Neural cell (in vitro differentiated cells): Measurements from ENCODE around the gene SNAPC2.

Experiments
- RAD21 ChIP-seq: fragments of 450-650 bp; conservative IDR thresholded peaks from 2 replicates; pipeline ENCODE4 v1.6.1; 2014; ENCODE audit warnings: antibody characterized with exemption, mild to moderate bottlenecking, moderate library complexity
- REST ChIP-seq: IDR thresholded peaks from 2 replicates; pipeline ENCODE4 v1.6.1; 2012; ENCODE audit warnings: borderline replicate concordance
- SMC3 ChIP-seq: fragments of 450-650 bp; conservative IDR thresholded peaks from 2 replicates; pipeline ENCODE4 v1.6.1; 2014; ENCODE audit warnings: antibody characterized with exemption, mild to moderate bottlenecking, moderate library complexity; ENCODE audit not compliant: poor library complexity
- TAF1 ChIP-seq: IDR thresholded peaks from 2 replicates; pipeline ENCODE4 v1.6.1; 2012; ENCODE audit warnings: low read depth
- TF ChIP-seq, protein P1 (sequence below): fragments of 450-650 bp; IDR thresholded peaks from 2 replicates; pipeline ENCODE4 v1.5.1; 2014; ENCODE audit warnings: antibody characterized with exemption, mild to moderate bottlenecking, moderate library complexity; ENCODE audit not compliant: poor library complexity, severe bottlenecking

GRCh38 chr19:7872306-7873204, 47.6 kb upstream of the SNAPC2 start:
- TF ChIP-seq, protein P1, sequence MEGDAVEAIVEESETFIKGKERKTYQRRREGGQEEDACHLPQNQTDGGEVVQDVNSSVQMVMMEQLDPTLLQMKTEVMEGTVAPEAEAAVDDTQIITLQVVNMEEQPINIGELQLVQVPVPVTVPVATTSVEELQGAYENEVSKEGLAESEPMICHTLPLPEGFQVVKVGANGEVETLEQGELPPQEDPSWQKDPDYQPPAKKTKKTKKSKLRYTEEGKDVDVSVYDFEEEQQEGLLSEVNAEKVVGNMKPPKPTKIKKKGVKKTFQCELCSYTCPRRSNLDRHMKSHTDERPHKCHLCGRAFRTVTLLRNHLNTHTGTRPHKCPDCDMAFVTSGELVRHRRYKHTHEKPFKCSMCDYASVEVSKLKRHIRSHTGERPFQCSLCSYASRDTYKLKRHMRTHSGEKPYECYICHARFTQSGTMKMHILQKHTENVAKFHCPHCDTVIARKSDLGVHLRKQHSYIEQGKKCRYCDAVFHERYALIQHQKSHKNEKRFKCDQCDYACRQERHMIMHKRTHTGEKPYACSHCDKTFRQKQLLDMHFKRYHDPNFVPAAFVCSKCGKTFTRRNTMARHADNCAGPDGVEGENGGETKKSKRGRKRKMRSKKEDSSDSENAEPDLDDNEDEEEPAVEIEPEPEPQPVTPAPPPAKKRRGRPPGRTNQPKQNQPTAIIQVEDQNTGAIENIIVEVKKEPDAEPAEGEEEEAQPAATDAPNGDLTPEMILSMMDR: no peak
- no peak for TF ChIP-seq TAF1
- TF ChIP-seq SMC3: no peak
- TF ChIP-seq REST: no peak
- no peak for TF ChIP-seq RAD21
